Measurements from ENCODE around the gene WRAP73. TPM values are rescaled to one million over a fixed set of nuclear protein-coding genes. Genes with fewer than 3 reads are reported as not detected.

The WRAP73 gene
- total and polyA plus RNA-seq, 9 of the 15 experiments (the other 6 are each of a cell fraction or from before 2014, with no cell fraction given): 4.3 to 51.8 (median 30.1) TPM

- Histone ChIP-seq H3K79me2 (ENCODE audit: control insufficient read depth, insufficient read depth, low read length) (no peaks in the 10 kb centered on the region), H3K9ac (ENCODE audit: insufficient read depth in 1 of 2, low read depth in 2 of 2, low read length in 2 of 2) (peak overlapping the region in 1 of 2 experiments; percentile 56; a peak in 1 of 4 replicates), H3K9me1 (ENCODE audit: control insufficient read depth, insufficient read depth, low read length) (no peaks in the 10 kb centered on the region), H3K9me3 (replicated peaks; ENCODE audit: control insufficient read depth, insufficient read depth, low read depth, low read length) (no peaks in the 10 kb centered on the region), H4K20me1 (replicated peaks; ENCODE audit: control insufficient read depth, insufficient read depth, low read length) (peaks cover 43% of the 10 kb centered on the region; the same call in 1 of the 2 replicates), H3K27ac (ENCODE audit: extremely low read depth, low read depth, low read length) (no peak overlapping the region), H3K27me3 (ENCODE audit: control insufficient read depth in 2 of 2, insufficient read depth in 2 of 2, low read length in 2 of 2) (peaks cover 14 to 71% of the 10 kb centered on the region in 2 experiments), H3K4me3 (no peak overlapping the region), H3K36me3 (ENCODE audit: control insufficient read depth, insufficient read depth, low read length) (no peaks in the 10 kb centered on the region), H2AFZ (ENCODE audit: low read depth, low read length) (no peak overlapping the region), H3K4me1 (replicated peaks in 1 of 2; ENCODE audit: control insufficient read depth in 2 of 2, insufficient read depth in 2 of 2, low read length in 2 of 2) (peaks cover 3 to 67% of the 10 kb centered on the region in 2 experiments; a peak in 3 of 5 replicates), H3K4me2 (ENCODE audit: insufficient read depth, low read length) (no peak overlapping the region)
- no TSS peak for BruUV-seq (replicated peaks)
- intact Hi-C loops (cut with micrococcal nuclease): no loop called here
- POLR2A ChIA-PET: interaction anchor here (0.6 to 1.3 kb wide), 5 partner anchors 10 to 1389 kb away, joined by 3 to 4 read pairs (median 4); no protein-coding TSS in a partner anchor
- 20% methylated on average over 18 of the region's 19 CpGs for WGBS (ENCODE audit: insufficient coverage, low coverage, missing lambda C conversion rate)
- FAIRE-seq (no peak), DNase-seq (ENCODE audit: extremely low read depth in 1 of 4, low spot score in 3 of 4) (no peak), ATAC-seq (peak; percentile 12; the same call in 2 of the 3 replicates)
- CTCF ChIA-PET (ENCODE audit: low intra/inter-chr PET ratio): no interaction called here
- no peak for TF ChIP-seq FOXA1 (IDR thresholded peaks at IDR 0.05; ENCODE audit: borderline replicate concordance)
- TF ChIP-seq ZNF740 (CRISPR knock-in tag; IDR thresholded peaks at IDR 0.05): 0 out of 2 replicates have a peak, but pooled peaks have one; percentile 2
- TF ChIP-seq ZNF740 (tag; IDR thresholded peaks at IDR 0.05): no peak
- in situ Hi-C loops (cut with MboI): no loop called here
These were observed 31.5 kb upstream of the WRAP73 start for GRCh38 chr1:3681231-3681897.
